Bronchial epithelial cell (primary cell): Measurements from ENCODE around the gene SMIM10. TPM values are rescaled to one million over a fixed set of nuclear protein-coding genes. Genes with fewer than 3 reads are reported as not detected.

ENCODE experiments used
- DNase-seq: peaks from one replicate; pipeline ENCODE4 v3.0.0-alpha.2; 2010; ENCODE audit warnings: low read depth
- FAIRE-seq: peaks from 2 replicates; lab custom pipeline; 2011; peaks lifted over from hg19 to GRCh38; lab: Jason Lieb, UNC
- H3K27me3 ChIP-seq: 2 replicates; pipeline ENCODE4 v1.5.1; 2011; ENCODE audit warnings: low read length; ENCODE audit not compliant: control insufficient read depth, insufficient read depth
- H3K36me3 ChIP-seq: 2 replicates; pipeline ENCODE4 v1.5.1; 2011; ENCODE audit warnings: low read length; ENCODE audit not compliant: control insufficient read depth, insufficient read depth
- H3K4me3 ChIP-seq: 2 replicates; pipeline ENCODE4 v1.5.1; 2011; ENCODE audit warnings: mild to moderate bottlenecking, low read depth, low read length, control low read depth
- total RNA-seq: library from RNA; depleted of rRNA; stranded (reverse); fragments of >200 nt; gene quantifications from 2 replicates; pipeline ENCODE4 v1.2.1, GENCODE V29; 2014
- TF ChIP-seq, protein P1 (sequence below): IDR thresholded peaks from 2 replicates; pipeline ENCODE4 v1.5.1; 2011; ENCODE audit warnings: mild to moderate bottlenecking, moderate library complexity, low read length, control low read depth, inconsistent platforms; ENCODE audit not compliant: insufficient read depth, severe bottlenecking

SMIM10 gene
- total RNA-seq, 1 donor from 2014 or later: not detected

DNA sequence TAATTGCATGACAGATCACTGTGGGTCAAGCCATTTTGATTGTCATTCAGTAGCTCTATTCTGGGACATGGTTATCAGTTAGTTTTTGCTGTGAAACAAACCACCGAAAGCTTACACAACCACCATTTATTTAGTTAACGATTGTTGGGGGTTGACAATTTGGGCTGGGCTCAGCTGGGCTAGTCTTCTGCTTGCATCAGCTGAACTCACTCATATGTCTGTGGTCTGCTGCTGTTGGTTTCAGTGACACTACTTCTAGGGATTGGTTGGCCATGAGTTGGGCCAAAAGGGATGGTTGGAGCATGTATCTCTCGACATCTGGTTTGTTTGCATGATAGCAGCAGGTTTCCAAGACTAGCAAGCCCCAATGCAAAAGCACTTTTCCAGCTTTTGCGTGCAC lies 5.3 kb upstream of the SMIM10 start:
- no peaks in the 10 kb centered on the region for H3K36me3 ChIP-seq
- TF ChIP-seq, protein P1, sequence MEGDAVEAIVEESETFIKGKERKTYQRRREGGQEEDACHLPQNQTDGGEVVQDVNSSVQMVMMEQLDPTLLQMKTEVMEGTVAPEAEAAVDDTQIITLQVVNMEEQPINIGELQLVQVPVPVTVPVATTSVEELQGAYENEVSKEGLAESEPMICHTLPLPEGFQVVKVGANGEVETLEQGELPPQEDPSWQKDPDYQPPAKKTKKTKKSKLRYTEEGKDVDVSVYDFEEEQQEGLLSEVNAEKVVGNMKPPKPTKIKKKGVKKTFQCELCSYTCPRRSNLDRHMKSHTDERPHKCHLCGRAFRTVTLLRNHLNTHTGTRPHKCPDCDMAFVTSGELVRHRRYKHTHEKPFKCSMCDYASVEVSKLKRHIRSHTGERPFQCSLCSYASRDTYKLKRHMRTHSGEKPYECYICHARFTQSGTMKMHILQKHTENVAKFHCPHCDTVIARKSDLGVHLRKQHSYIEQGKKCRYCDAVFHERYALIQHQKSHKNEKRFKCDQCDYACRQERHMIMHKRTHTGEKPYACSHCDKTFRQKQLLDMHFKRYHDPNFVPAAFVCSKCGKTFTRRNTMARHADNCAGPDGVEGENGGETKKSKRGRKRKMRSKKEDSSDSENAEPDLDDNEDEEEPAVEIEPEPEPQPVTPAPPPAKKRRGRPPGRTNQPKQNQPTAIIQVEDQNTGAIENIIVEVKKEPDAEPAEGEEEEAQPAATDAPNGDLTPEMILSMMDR: no peak
- no peak for DNase-seq
- FAIRE-seq: no peak
- H3K4me3 ChIP-seq: no peak overlapping the region
- H3K27me3 ChIP-seq: no peaks in the 10 kb centered on the region

DNA sequence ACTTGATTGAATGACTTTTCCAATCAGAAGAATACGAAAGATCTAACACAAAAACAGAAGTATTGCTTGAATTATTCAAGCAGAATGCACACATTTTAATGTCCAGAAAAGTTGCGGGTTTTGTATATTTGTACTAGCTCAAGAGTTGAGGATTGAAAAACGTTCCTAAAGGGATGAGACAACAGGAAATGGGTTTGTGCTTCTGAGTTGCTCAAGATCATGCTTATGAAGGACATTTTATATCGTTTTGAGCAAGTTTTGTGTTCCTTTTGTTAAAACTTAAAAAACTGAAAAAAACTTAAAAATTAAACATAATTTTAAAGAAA lies 353 bp upstream of the SMIM10 start:
- TF ChIP-seq, protein P1: no peak
- no peaks in the 10 kb centered on the region for H3K36me3 ChIP-seq
- DNase-seq (no peak), FAIRE-seq (no peak)
- no peak overlapping the region for H3K4me3 ChIP-seq
- no peaks in the 10 kb centered on the region for H3K27me3 ChIP-seq

DNA sequence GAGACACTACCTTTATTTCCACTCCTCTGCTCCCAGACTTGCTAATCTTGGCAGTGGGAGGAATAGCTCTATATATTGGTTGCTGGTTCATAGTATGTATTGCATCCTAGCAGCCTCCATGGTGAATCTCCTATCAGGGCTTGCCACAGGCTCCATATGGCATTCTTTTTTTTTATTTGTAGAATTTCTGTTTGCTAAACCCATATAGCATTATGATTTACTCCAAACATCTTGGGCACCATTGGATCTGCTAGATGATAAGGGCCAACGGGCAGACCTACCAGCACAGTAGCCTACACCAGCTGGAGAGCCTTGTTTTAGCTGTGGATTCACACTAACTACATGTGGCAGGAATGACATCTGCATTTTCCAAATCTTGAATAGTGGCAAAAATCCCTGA lies 6.9 kb downstream of the SMIM10 start:
- FAIRE-seq: no peak
- Histone ChIP-seq H3K36me3 (no peaks in the 10 kb centered on the region), H3K4me3 (no peak overlapping the region), H3K27me3 (no peaks in the 10 kb centered on the region)
- no peak for DNase-seq
- TF ChIP-seq, protein P1: no peak

DNA sequence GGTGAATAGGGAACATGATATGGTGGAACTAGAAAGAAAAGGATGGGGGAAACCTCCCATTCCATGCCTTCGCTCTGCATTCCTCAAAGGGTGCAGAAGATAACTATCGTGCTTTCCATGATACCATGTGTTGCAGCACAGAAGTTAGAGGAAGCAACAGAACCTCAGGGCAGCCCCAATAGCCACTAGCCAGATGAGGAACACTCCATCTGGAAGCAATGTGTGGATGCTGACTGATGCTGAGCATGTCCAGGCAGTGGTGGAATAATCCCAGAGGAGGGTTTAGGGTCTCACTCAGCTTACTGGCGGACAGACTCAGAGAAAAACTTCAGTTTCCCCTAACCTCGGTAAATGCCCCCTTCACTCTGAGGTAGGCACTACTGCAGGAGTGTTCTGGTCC lies 7.5 kb downstream of the SMIM10 start:
- Histone ChIP-seq H3K27me3 (no peaks in the 10 kb centered on the region), H3K36me3 (no peaks in the 10 kb centered on the region), H3K4me3 (no peak overlapping the region)
- no peak for DNase-seq
- FAIRE-seq: no peak
- TF ChIP-seq, protein P1: no peak

DNA sequence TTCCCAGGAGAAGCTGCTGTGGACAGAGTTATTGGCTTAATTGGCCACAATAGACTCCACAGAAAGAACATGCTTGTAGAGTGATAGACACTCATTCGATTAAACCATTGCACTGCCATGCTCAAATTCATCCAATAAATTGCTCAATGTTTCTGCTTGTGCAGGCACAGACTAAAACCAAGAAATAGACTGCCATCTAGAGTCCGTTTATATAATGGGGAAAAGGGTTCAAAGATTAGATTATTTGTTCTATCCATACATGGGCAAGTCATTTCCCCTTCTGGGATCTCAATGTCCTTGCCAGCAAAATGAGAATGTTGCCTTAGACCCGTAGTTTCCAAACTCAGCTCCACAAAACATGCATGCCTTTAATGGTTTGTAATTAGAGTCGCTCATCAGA lies 8.7 kb downstream of the SMIM10 start:
- no peak for FAIRE-seq
- no peak overlapping the region for H3K4me3 ChIP-seq
- DNase-seq: peak; percentile 57
- TF ChIP-seq, protein P1: peak; percentile 34
- H3K27me3 ChIP-seq: no peaks in the 10 kb centered on the region
- no peaks in the 10 kb centered on the region for H3K36me3 ChIP-seq

DNA sequence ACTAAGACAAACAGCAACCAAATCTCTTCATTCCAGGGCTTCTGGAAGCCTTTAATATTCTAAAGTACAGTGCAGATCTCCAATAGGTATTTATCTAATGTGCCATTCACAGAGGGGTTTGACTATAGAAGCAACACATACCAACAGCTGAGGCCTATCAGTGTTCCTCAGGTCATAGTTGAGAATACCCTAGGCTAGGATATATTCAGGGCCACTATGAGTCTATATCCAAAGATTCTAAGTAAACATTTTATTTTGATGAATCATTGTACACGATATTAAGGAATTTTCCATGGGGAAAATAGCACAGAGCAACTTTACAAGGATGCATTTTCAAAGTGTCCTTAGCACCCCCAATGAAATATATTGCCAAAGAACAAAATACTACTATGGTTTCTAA lies 9.7 kb downstream of the SMIM10 start:
- no peak for FAIRE-seq
- peak; percentile 22 for DNase-seq

More for the DNA sequence above, 9.7 kb downstream of the SMIM10 start:
- no peaks in the 10 kb centered on the region for H3K27me3 ChIP-seq
- TF ChIP-seq, protein P1: no peak
- H3K4me3 ChIP-seq: no peak overlapping the region
- no peaks in the 10 kb centered on the region for H3K36me3 ChIP-seq
